HCT116 (cell line): ENCODE measurements around the gene MED14.

ENCODE experiments used
- CTCF ChIP-seq, 3 experiments: fragments of 200-600 bp in 1 of 3; sonication (generic) in 1 of 3; IDR thresholded peaks in 2 of 3; conservative IDR thresholded peaks in 1 of 3; 2 replicates each; pipeline ENCODE4 v1.5.1; 2012 to 2017; ENCODE audit warnings: low read depth in 2 of 3, low read length in 2 of 3, antibody characterized with exemption in 1 of 3, borderline replicate concordance in 1 of 3, control low read depth in 1 of 3, mild to moderate bottlenecking in 1 of 3, mixed read lengths in 1 of 3, mixed run types in 1 of 3, moderate library complexity in 1 of 3; ENCODE audit not compliant: insufficient read depth in 1 of 3
- FOSL1 ChIP-seq: IDR thresholded peaks from 2 replicates; pipeline ENCODE4 v1.6.1; 2012; ENCODE audit warnings: low read depth
- RAD21 ChIP-seq: IDR thresholded peaks from 2 replicates; pipeline ENCODE4 v1.6.1; 2012; ENCODE audit warnings: low read depth, mild to moderate bottlenecking

- TF ChIP-seq CTCF (IDR thresholded peaks at IDR 0.05 in 2 of 3, conservative IDR thresholded peaks at IDR 0.05 in 1 of 3; ENCODE audit: borderline replicate concordance in 1 of 3, insufficient read depth in 1 of 3, low read depth in 2 of 3, low read length in 2 of 3) (no peak), RAD21 (no peak), FOSL1 (no peak)
Observed at GRCh38 chrX:40709395-40709794, 25.9 kb downstream of the MED14 start.
